PFSK-1 (cell line): ENCODE measurements around the gene RPS4Y1.

ENCODE experiments used
- FOXP2 ChIP-seq: optimal IDR thresholded peaks from 2 replicates; pipeline ENCODE3; 2011; ENCODE audit warnings: borderline replicate concordance, control low read depth, inconsistent platforms; ENCODE audit not compliant: insufficient read depth; ENCODE audit errors: extremely low read length, extremely low read depth
- POLR2AphosphoS5 ChIP-seq: IDR thresholded peaks from 2 replicates; pipeline ENCODE4 v1.6.1; 2012; ENCODE audit warnings: low read depth, mild to moderate bottlenecking, control low read depth, low read length, moderate library complexity
- REST ChIP-seq, 2 experiments: IDR thresholded peaks; 2 replicates each; pipeline versions ENCODE4 v1.6.1 to v1.8.0; 2011 to 2012; ENCODE audit warnings: low read depth in 2 of 2, low read length in 2 of 2, control low read depth in 1 of 2, inconsistent platforms in 1 of 2, mild to moderate bottlenecking in 1 of 2, moderate library complexity in 1 of 2; ENCODE audit not compliant: insufficient read depth in 1 of 2
- SIN3A ChIP-seq: IDR thresholded peaks from 2 replicates; pipeline ENCODE4 v1.6.1; 2012; ENCODE audit warnings: mild to moderate bottlenecking, low read length, moderate library complexity, borderline replicate concordance; ENCODE audit not compliant: insufficient read depth
- TAF1 ChIP-seq: IDR thresholded peaks from 2 replicates; pipeline ENCODE4 v1.6.1; 2012; ENCODE audit warnings: low read length, control low read depth, borderline replicate concordance; ENCODE audit not compliant: insufficient read depth

RPS4Y1 gene

GRCh38 chrY:2896050-2896449 is 54.6 kb downstream of the RPS4Y1 start:
- TF ChIP-seq SIN3A = no peak
- TF ChIP-seq REST (IDR thresholded peaks at IDR 0.05; ENCODE audit: insufficient read depth in 1 of 2, low read depth in 2 of 2, low read length in 2 of 2) = no peak

GRCh38 chrY:2907356-2907755 is 66.0 kb downstream of the RPS4Y1 start:
- TF ChIP-seq POLR2AphosphoS5 = no peak

GRCh38 chrY:2913066-2913815 is 71.8 kb downstream of the RPS4Y1 start:
- TF ChIP-seq POLR2AphosphoS5 = no peak
- no peak for TF ChIP-seq FOXP2
- TF ChIP-seq TAF1 = no peak
- no peak for TF ChIP-seq SIN3A
- no peak for TF ChIP-seq REST (IDR thresholded peaks at IDR 0.05; ENCODE audit: insufficient read depth in 1 of 2, low read depth in 2 of 2, low read length in 2 of 2)
